Loucy (cell line): ENCODE measurements around the gene PGBD2.

Source experiments
- CTCF ChIP-seq: fragments of 200-600 bp; sonication (generic); conservative IDR thresholded peaks from 2 replicates; pipeline ENCODE4 v1.5.1; 2014; ENCODE audit warnings: mild to moderate bottlenecking, antibody characterized with exemption, low read length
- EZH2phosphoT487 ChIP-seq: fragments of 200-600 bp; IDR thresholded peaks from 2 replicates; pipeline ENCODE4 v1.6.1; 2018; ENCODE audit warnings: antibody characterized with exemption, mild to moderate bottlenecking, moderate library complexity, borderline replicate concordance

GRCh38 chr1:248926401-248927182, 20.6 kb downstream of the PGBD2 start:
- TF ChIP-seq CTCF: no peak
- TF ChIP-seq EZH2phosphoT487: no peak
